Natural killer cell (primary cell): Measurements from ENCODE around the gene MCUR1. TPM values are rescaled to one million over a fixed set of nuclear protein-coding genes. Genes with fewer than 3 reads are reported as not detected.
"Not testable (repeated sequence)": the region's sequence is repeated elsewhere in the genome, so short reads cannot be mapped to it uniquely, and the experiment has no call there.

ENCODE experiments used
- ATAC-seq, 3 donors: fragments of 150-1000 bp in 2 of 3; fragments of 200-7000 bp in 1 of 3; cut with Tn5 transposase; 1 replicate in 1 of 3; 2 replicates in 2 of 3; pipeline ENCODE4 v1.10.0; 2021; ENCODE audit warnings: mild to moderate bottlenecking in 2 of 3, moderate library complexity in 2 of 3
- DNase-seq, 2 donors: peaks; one replicate each; pipeline versions ENCODE4 v3.0.0 to v3.0.0-alpha.2; 2013 to 2021; ENCODE audit warnings: mixed read lengths in 1 of 2
- H3K27ac ChIP-seq: one replicate; pipeline ENCODE4 v1.5.1; 2013; ENCODE audit warnings: mild to moderate bottlenecking, low read length
- H3K27me3 ChIP-seq: one replicate; pipeline ENCODE4 v1.6.1; 2013; ENCODE audit warnings: low read length; ENCODE audit not compliant: control insufficient read depth, insufficient read depth
- H3K36me3 ChIP-seq: one replicate; pipeline ENCODE4 v1.6.1; 2013; ENCODE audit warnings: low read length; ENCODE audit not compliant: control insufficient read depth, insufficient read depth
- H3K4me1 ChIP-seq: one replicate; pipeline ENCODE4 v1.6.1; 2013; ENCODE audit warnings: low read length; ENCODE audit not compliant: control insufficient read depth, insufficient read depth
- H3K4me3 ChIP-seq: one replicate; pipeline ENCODE4 v1.5.1; 2013; ENCODE audit warnings: low read length
- H3K9me3 ChIP-seq: one replicate; pipeline ENCODE4 v1.6.1; 2013; ENCODE audit warnings: low read length; ENCODE audit not compliant: control insufficient read depth, insufficient read depth
- H3K27ac Mint-ChIP-seq, 2 donors: one replicate each; pipeline ENCODE4 v1.8.0; 2022; ENCODE audit warnings: mild to moderate bottlenecking in 2 of 2, mixed read lengths in 2 of 2, moderate library complexity in 1 of 2
- H3K27me3 Mint-ChIP-seq, 2 donors: one replicate each; pipeline ENCODE4 v1.8.0; 2022; ENCODE audit warnings: low read depth in 2 of 2, mixed read lengths in 2 of 2
- H3K36me3 Mint-ChIP-seq: one replicate; pipeline ENCODE4 v1.8.0; 2022; ENCODE audit warnings: mixed read lengths
- H3K4me1 Mint-ChIP-seq, 2 donors: one replicate each; pipeline ENCODE4 v1.8.0; 2022; ENCODE audit warnings: mixed read lengths in 2 of 2
- H3K4me3 Mint-ChIP-seq: one replicate; pipeline ENCODE4 v1.8.0; 2022; ENCODE audit warnings: mild to moderate bottlenecking, moderate library complexity, mixed read lengths
- H3K9me3 Mint-ChIP-seq, 2 donors: one replicate each; pipeline ENCODE4 v1.8.0; 2022; ENCODE audit warnings: mixed read lengths in 2 of 2
- CTCF ChIP-seq: fragments of 200-600 bp; IDR thresholded peaks from one replicate; pipeline ENCODE4 v1.8.0; 2022; ENCODE audit warnings: antibody characterized with exemption
- WGBS: methylation state at CpG from one replicate; pipeline ENCODE4 v1.1.7; 2013; ENCODE audit warnings: missing lambda C conversion rate; ENCODE audit not compliant: insufficient coverage; 5-methylcytosine and 5-hydroxymethylcytosine counted together
- intact Hi-C: fragments of 100-400 bp; cut with micrococcal nuclease; formaldehyde crosslinking; loops from one replicate; pipeline ENCODE4 v1.14.2; 2022
- total RNA-seq, 4 donors: library from RNA; stranded (reverse); fragments of 120-200 nt in 1 of 4; gene quantifications; one replicate each; pipeline versions ENCODE4 v1.2.3 to v1.2.4, GENCODE V29; 2013 to 2022

Gene MCUR1
- total RNA-seq, 3 donors from 2014 or later (not counting 1 experiment from before 2014, with no cell fraction given): 6.0 to 9.6 (median 7.9) TPM

- Mint-ChIP-seq H3K4me3 (no peak overlapping the region), H3K4me1 (no peaks in the 10 kb centered on the region), H3K27ac (no peak overlapping the region), H3K9me3 (no peaks in the 10 kb centered on the region), H3K36me3 (no peaks in the 10 kb centered on the region), H3K27me3 (peaks cover 20 to 33% of the 10 kb centered on the region in 2 donors)
- no peak for DNase-seq
- intact Hi-C loops: no loop called here
- H3K27me3 ChIP-seq: no peaks in the 10 kb centered on the region
- 91% methylated on average over 2 of the region's 2 CpGs for WGBS
- H3K4me1 ChIP-seq: no peaks in the 10 kb centered on the region
- H3K9me3 ChIP-seq: no peaks in the 10 kb centered on the region
- H3K4me3 ChIP-seq: no peak overlapping the region
- H3K36me3 ChIP-seq: no peaks in the 10 kb centered on the region
- TF ChIP-seq CTCF: no peak
- H3K27ac ChIP-seq: no peak overlapping the region
- ATAC-seq: no peak
Measured at GRCh38 chr6:13851803-13852202, 37.4 kb upstream of the MCUR1 start.

GRCh38 chr6:13851330-13851729, 37.0 kb upstream of the MCUR1 start:
- Mint-ChIP-seq H3K4me1 (no peaks in the 10 kb centered on the region), H3K27me3 (peaks cover 20 to 33% of the 10 kb centered on the region in 2 donors), H3K4me3 (no peak overlapping the region), H3K36me3 (no peaks in the 10 kb centered on the region), H3K27ac (no peak overlapping the region), H3K9me3 (no peaks in the 10 kb centered on the region)
- Histone ChIP-seq H3K4me1 (no peaks in the 10 kb centered on the region), H3K4me3 (no peak overlapping the region), H3K36me3 (no peaks in the 10 kb centered on the region), H3K9me3 (no peaks in the 10 kb centered on the region), H3K27ac (no peak overlapping the region), H3K27me3 (no peaks in the 10 kb centered on the region)
- TF ChIP-seq CTCF: no peak
- no peak for DNase-seq
- intact Hi-C loops: no loop called here
- 78% methylated on average over 3 of the region's 3 CpGs for WGBS
- ATAC-seq: no peak

- intact Hi-C loops, H3K36me3 ChIP-seq, H3K9me3 Mint-ChIP-seq, H3K4me3 Mint-ChIP-seq, H3K4me1 ChIP-seq, DNase-seq, ATAC-seq, H3K27me3 ChIP-seq, H3K4me1 Mint-ChIP-seq, H3K9me3 ChIP-seq, H3K27ac ChIP-seq, H3K36me3 Mint-ChIP-seq, H3K4me3 ChIP-seq, H3K27ac Mint-ChIP-seq: not testable (repeated sequence)
- WGBS: 76% methylated on average over 4 of the region's 5 CpGs
- peaks cover 20 to 32% of the 10 kb centered on the region in 2 donors for H3K27me3 Mint-ChIP-seq
Measured at GRCh38 chr6:13850690-13851089, 36.3 kb upstream of the MCUR1 start.

- TF ChIP-seq CTCF: no peak
- no peak overlapping the region for H3K27ac Mint-ChIP-seq
- Histone ChIP-seq H3K27ac (no peak overlapping the region), H3K4me1 (no peaks in the 10 kb centered on the region), H3K9me3 (no peaks in the 10 kb centered on the region), H3K36me3 (no peaks in the 10 kb centered on the region), H3K27me3 (no peaks in the 10 kb centered on the region), H3K4me3 (no peak overlapping the region)
- 97% methylated on average over 5 of the region's 5 CpGs for WGBS
- H3K4me1 Mint-ChIP-seq: no peaks in the 10 kb centered on the region
- no peak overlapping the region for H3K4me3 Mint-ChIP-seq
- DNase-seq (no peak), ATAC-seq (no peak)
- H3K36me3 Mint-ChIP-seq: no peaks in the 10 kb centered on the region
- H3K9me3 Mint-ChIP-seq: no peaks in the 10 kb centered on the region
- intact Hi-C loops: no loop called here
- H3K27me3 Mint-ChIP-seq: peaks cover 15 to 24% of the 10 kb centered on the region in 2 donors
Measured at GRCh38 chr6:13848522-13849150, 34.3 kb upstream of the MCUR1 start.
